Measurements from ENCODE around the gene ERICH6B.

ERICH6B gene

DNA sequence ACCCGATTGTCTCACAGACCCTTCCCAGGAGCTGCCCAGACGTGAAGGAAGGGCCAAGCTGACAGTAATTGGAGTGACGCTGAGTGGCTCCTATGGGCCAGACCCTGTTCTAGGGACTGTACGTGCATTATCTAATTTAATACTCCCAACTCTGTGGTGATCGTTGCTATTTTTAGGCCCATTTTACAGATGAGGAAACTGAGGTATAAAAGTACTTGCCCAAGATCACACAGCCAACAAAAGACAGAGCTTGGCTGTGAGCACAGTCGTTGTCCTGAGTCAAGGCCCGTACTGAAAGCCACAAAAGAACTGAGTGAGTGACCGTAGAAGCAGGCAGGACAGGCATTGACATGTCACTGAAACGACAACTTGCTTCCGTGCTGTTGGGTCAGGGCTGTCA is 74.7 kb downstream of the ERICH6B start:
- no peak for FAIRE-seq

DNA sequence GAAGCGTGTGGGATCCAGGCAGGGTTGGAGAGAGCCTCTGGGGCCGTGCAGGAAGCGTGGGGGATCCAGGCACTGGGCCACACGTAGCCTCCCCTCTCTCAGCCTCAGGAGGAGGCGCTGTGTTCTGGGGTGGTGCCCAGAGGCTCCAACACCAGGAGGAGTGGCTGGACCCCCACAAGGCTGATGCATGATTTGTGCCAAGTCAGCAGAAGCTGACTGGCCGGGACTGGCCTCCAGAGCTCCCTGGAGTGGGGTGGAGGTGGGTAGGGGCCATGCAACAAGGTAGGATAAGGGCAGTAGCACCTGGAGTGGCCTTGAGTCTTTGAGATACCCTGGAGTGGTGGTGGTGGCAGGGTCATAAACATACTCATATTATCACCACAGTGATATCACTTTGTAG is 75.3 kb downstream of the ERICH6B start:
- FAIRE-seq: no peak

DNA sequence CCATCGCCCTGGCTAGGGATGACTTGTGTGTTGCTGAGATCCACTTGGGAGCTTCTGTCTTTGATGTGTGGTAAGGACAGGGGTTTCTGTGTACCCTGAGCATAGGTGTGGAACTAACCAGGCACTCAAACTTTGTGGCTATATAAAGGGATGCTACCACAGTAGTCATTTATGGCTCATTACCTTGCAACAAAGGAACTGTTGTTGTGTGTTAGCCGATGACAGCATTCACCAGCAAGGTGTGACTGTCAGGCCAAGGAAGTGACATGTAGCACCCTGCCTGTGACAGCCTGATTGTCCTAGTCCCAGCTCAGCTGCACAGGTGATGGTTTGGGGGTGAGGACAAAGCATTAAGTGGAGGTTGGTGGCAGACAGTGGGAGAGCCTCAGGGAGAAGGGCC is 77.2 kb downstream of the ERICH6B start:
- FAIRE-seq: no peak

DNA sequence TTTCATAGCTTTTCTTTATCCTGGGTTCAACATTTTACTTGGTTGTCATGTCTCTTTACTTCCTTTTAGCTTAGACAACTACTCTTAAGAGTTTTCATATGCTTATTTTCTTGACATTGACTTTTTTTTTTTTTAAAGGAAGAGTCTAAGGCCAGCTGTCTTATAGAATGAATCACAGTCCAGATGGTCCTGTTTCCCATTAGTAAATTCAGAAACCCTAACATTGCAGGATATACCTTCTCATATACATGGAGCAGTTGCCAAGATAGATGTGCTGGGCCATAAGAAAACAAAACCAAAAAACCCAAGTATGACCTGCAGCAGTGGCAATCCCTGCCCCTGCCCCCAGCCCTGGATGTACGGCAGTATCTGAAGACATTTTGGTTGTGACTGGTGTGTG is 78.0 kb downstream of the ERICH6B start:
- no peak for FAIRE-seq

DNA sequence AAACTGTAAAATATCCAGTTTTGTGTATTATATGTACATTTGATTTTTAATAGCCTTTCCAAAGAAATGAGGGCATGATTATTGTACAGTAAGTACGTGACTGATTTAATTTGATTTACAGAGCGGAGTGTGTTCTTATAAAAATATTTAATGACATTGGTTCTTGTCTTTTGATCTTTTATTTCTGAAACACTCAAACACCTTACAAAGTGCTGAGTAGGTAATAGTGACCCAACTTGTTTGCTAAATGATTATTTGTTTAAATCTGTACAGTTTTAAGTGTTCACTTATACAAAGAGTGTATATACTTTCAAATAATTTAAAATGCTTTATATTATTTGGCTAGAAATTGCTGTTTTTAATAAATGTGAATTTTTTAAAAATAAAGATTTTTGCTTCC is 79.3 kb downstream of the ERICH6B start:
- FAIRE-seq: no peak

DNA sequence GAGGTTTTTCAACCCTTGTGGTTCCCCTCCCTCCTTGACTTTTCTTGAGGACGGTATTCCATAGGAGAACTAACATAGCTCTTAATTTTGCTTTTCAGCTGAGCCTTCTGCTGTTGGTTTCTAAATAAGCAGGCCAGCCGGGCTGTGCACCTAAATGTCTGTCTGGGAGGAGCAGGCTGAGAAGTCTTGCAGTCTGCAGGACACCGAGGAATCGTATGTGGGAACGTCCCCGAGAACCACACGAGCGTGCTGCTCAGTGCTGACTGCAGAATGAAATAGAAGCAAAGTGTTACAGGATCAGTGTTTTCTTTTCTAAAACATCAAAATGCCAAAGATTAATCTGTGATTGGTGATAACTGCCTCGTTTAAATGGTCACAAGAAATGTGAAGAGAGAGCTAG is 80.9 kb downstream of the ERICH6B start:
- FAIRE-seq: no peak

DNA sequence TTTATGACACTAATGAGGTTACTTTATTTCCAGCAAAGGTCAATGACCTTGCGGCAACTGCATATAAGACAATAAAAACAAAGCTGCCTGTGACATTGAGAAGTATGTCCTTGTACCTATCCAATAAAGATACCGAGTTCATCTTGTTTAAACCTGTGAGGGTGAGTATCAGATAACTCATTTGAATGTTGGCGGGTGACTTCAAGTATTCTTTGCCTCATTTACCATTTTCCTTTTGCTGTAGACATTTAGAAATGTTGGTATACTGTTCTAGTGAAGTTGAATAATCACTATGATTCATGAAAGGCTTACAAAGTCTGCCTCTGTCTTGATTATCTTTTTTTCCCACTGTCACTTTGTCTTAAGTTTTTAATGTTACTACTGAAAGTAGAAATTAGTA is 85.8 kb downstream of the ERICH6B start:
- FAIRE-seq: no peak

DNA sequence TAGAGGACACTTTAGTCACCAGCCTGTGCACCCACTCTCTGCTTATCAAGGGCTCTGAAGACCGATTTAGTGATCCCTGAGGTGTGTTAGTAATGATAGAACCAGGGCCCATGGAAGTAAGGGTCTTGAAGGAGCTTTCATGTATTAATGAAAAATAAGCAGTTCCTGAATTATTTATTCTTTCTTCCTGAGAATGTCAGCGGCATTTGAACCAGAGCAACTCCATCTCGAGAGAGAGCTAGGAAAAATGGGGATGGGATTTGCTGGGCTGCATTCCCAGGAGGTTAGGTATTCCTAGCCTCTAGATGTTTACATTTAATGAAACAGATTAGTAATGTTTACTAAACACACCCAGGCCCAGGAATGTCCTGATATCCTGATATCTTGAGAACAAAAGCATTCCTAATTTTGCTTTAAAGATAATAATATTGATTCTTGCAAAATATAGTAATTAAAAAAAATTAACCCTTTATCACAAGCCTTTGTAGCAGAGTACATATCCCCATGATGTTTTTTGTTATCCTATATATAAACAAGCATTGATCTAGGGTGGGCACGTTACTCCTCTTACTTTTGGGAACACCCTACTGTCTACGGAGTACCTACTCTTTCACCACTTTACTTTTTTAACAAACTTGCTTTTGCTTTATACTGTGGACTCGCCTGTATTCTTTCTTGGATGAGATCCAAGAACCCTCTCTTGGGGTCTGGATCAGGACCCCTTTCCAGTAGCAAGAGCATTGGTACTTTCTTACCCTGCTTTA is 87.7 kb downstream of the ERICH6B start:
- no peak for FAIRE-seq

DNA sequence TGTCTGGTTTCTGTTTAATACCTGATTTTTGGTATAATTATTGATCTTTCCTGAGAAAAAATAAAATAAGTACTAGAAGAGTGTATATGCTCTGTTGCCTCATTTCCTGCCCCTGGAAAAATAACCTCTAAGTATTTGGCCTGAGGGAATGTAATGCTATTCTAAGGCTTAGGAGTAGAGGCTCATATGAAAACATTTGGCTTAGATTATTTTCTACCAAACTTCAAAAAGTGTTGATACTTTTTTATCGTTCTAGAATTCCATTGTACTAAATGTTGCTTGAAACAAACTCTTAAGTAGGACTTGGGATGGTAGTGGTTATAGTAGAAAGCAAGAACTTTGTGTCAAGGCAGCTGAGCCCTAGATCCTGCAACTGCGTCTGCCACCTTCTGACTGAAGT is 93.0 kb downstream of the ERICH6B start:
- FAIRE-seq: no peak

DNA sequence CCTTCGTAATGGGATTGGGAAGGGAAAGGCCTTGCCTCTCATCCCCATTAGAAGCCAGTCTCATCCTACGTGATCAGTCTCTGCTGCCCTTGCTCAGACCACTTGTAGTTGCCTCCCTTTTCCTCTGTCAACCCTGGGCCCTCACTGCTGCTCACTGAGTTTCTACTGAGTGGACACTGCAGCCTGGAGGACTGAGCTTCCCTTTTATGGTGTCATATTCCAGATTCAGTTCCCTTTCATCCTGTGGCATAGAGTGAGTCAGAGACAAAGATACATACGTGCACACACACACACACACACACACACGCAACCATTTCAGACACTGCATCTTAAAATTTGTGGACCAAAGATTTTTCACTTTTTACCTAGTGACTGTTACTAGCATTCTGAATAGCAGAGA is 94.2 kb downstream of the ERICH6B start:
- no peak for FAIRE-seq

DNA sequence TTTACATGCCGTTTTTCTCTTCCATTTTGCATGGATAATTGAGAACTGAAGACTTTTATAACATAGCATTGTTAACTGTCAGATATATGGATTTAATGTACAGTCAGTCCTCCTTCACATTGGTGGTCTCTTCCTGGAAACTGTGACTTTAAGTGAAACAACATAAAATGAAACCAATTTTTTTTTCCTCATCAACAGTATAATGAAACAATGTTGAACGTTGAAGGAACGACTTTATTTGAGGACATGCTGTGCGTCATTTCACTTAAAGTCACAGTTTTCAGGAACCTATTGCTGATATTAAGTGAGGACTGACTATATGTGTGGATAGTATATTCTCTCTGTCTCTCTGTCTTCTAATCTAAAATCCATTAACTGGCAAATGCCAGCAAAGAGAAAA is 96.0 kb downstream of the ERICH6B start:
- FAIRE-seq: no peak

DNA sequence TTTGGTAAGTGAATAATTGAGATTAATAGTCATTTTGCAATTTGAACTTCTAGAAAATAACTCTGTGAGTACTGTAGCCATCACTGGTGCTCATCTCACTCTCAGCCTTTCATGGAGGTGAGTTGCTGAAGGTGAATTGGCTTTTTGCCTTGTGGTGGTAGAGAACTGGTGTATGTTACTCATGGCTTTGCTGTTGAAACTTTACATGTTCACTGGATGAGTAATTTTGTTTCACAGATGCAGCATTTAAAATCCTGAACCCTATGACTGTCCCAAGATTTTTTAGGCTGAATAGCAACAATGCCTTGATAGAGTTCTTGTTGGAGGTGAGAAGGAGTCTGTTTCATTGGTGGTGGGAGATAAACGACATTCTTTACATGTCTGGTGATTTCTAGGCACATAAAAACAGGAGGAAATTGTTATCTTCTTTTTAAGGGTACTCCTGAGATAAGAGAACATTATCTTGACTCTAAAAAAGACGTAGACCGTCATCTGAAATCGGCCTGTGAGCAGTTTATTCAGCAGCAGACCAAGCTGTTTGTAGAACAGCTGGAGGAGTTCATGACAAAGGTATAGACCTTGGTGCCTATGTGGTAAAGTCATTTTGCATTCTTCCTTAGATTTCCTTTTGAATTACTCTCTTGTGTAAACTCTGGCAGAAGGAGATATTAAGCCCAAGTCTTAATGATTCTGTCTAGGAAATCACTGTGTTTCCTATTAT is 96.9 kb downstream of the ERICH6B start:
- FAIRE-seq: no peak

DNA sequence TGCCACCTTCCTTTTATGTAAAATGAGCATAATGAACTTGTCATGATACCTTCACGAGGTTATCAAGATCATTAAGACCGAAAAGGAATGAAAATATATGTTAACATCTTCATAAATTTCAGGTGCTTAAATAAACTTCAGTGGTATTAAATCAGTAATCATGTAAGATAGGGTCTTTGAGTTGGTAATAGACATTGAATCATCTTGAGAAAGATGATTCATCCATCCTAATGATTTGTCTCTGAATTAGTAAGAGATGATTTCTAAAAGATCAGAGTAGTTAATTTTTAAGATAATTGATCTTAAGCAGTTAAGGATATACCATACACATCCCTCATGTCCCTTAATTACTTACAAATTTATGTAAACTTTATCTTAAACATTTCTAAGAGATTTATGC is 98.8 kb downstream of the ERICH6B start:
- no peak for FAIRE-seq

DNA sequence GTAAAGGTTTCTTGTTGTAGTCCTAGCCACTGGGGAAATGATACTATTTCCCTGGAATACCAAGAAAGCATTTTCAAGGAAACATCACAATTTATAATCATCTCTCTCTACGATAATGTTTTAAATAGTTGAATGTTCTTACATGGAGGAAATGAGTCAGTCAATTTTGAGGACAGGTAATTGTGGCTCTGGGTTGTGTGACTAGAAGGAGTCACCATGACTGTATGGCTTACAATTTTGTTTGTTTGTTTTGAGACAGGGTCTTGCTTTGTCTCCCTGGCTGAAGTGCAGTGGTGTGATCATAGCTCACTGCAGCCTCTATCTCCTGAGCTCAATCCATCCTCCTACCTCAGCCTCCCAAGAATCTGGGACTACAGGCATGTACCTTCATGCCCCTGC is 103.4 kb downstream of the ERICH6B start:
- no peak for FAIRE-seq

DNA sequence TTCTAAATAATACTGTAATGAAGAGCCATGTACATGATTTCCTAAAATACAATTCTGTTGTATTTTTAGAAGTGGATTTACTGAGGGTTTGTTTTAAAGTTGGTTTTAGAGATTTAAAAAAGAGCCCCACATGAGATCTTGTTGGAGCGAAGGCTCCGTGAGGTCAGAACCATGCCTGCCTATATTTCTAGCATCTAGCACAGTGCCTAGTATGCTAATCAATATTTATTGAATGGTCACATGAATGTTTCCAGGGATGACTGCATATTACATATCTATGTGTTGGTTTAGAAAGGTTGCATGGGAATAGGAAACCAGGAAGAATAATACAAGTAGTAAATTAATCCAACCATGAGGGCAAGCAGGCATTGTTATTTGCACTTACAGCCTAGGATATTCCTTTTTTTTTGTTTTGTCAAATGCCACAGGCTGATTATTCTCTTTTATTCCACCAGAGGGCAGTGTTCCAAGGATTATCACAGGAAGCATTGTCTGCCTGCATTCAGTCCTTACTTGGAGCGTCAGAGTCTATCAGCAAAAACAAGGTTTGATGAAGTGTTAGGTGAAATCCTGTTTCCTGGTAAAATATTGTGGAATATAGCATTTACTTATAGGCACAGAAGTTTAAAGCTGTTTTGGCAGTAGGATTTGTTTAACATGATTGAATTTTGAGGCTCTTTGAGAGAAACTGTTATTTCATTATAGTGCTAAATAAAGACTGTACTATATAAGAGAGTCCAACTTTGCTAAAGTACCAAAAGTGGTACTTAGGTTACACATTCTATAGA is 104.0 kb downstream of the ERICH6B start:
- peak; percentile 93 for FAIRE-seq

DNA sequence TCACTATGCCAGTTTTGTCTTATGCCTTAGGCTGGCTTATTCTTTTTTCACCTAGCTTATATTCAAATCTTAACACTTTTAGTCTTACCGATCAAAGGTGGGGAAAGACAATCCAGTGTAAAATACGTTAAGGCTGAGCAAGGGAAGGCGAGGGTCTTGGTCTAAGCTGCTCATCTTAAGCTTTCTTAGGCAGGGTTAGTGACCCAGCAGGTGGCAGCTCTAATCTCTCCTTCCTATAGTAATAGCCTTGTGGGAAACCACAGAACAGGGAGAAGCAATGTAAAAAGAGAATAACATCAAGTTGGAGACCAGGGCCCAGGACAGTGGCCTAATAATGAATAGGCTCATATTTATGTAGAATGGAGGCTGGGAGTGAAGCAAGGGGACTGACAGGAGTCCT is 104.9 kb downstream of the ERICH6B start:
- FAIRE-seq: no peak

DNA sequence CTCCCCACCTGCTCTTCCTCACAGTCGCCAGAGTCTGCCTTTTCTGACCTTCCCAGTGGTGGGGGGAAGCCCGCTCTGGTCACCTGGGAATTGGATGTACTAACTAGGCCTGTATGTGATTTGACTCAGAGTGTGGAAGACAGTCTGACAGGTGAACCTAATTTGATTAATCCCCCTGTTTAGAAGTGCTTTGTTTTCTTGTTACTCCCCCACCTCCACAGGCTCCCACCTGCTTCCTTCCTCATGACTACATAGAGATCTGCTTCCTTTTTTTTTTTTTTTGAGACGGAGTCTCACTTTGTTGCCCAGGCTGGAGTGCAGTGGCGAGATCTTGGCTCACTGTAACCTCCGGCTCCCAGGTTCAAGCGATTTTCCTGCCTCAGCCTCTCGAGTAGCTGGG is 106.8 kb downstream of the ERICH6B start:
- no peak for FAIRE-seq

DNA sequence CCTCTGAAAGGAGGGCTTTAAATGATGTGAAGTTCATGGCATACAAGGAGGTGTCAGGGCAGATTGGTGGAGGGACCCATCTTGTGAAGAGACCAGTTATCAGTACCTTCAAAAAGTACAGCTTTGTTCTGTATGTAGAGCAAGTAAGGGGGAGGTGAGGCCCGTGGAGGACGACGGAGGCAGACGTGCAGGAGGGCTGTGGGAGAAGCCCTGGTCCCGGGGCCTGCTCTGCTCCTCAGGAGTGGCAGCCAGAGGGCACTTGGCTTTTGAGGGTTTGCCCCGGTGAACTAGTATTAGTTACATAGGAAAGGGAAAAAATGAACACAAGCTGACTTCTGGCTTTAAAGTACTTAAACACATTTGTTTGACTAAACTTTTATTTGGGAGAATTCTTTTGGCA is 108.7 kb downstream of the ERICH6B start:
- no peak for FAIRE-seq

DNA sequence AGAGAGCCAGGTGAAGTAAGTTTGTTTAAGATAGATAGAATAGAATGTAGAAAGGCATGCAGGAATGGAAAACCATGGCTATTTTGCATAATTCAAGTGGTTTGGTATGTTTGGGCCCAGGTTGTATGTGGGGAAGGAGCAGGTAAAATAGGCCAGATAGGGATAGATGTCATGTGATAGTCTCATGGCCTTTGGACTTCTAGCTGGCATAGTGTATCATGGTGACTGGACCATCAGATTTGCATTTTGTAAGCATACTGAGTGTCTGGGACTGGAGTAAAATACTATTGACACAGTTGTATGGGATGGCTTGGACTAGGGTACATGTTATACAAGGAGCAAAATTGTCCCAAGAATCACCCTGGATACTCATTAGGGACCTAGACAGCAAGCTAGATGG is 111.9 kb downstream of the ERICH6B start:
- no peak for FAIRE-seq

DNA sequence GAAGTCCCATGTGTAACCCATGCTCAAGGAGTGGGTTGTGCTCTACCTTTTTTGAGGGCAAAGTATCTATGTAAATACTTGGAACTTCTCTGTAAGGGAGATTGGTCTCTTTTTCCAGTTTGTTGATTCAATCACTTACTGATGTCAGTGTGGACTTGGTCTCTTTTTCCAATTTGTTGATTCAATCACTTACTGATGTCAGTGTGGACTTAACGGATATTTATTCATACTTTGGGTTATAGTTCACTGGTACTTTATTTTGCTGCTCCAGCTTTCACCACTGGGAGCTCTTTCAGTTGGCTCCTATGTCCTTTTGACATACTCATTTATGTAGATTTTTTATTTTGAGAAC is 114.4 kb downstream of the ERICH6B start:
- no peak for FAIRE-seq

DNA sequence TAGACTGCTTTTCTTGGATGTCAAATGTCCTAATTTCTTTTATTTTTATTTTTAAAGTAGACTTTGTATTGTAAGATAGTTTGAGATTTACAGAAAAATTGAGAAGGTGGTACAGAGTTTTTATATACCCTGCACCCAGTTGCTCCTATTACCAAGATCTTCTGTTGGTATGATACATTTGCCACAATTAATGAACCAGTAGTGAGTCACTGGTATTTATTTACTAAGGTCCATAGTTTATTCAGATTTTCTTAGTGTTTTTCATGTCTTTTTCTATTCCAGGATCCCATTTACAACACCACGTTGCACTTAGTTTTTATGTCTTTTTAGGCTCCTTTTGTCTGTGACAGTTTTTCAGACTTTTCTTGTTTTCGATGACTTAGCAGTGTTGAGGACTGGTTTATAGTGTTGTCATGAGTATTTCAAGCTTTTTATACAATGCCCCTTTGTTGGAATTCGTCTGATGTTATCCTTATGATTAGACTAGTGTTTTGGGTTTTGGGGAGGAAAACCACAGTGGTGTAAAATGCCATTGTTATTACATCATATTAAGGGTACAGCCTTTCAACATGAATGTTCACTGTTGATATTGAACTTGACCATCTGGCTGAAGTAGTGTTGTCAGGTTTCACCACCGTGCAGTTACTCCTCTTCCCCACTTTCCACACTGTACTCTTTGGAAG is 114.9 kb downstream of the ERICH6B start:
- FAIRE-seq: no peak

DNA sequence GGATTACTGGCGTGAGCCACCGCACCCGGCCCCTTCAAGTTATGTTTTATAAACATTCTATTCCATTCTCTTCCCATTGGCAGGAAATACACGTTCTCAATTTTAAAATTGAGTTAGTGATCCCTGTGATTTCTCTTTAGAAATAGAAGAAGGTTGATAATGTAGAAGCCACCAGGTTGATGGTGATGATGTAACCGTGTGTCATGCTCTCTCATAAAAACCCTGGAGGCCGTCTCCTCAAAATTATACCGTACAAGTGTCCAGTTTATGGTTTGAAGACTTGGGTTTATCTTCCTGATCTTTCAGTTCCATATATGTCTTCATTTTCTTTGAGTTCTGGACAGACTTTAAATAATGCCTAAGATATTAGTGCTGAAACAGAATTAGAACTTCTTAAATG is 118.6 kb downstream of the ERICH6B start:
- FAIRE-seq: no peak

DNA sequence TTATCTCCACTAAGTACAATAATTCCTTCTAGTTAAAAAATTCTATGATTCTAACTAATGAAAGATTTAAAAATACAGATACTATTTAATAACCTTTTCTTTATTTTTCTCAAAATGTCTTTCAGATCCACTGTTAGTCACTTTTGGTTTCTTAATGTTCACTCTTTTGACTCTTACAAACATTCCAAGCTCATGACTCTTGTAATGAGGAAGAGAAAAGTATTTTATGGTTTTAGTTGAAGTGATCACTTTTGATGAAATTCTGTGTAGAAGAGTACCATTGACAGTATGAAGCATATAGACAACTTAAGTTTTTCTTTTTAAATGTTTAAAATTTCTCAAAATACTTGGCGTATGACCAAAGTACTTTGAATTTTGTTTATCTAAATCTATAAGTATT is 123.0 kb downstream of the ERICH6B start:
- FAIRE-seq: peak; percentile 70

Measured in A204.1 (cell line).